ENCODE measurements around the gene IL11RA.

DNA sequence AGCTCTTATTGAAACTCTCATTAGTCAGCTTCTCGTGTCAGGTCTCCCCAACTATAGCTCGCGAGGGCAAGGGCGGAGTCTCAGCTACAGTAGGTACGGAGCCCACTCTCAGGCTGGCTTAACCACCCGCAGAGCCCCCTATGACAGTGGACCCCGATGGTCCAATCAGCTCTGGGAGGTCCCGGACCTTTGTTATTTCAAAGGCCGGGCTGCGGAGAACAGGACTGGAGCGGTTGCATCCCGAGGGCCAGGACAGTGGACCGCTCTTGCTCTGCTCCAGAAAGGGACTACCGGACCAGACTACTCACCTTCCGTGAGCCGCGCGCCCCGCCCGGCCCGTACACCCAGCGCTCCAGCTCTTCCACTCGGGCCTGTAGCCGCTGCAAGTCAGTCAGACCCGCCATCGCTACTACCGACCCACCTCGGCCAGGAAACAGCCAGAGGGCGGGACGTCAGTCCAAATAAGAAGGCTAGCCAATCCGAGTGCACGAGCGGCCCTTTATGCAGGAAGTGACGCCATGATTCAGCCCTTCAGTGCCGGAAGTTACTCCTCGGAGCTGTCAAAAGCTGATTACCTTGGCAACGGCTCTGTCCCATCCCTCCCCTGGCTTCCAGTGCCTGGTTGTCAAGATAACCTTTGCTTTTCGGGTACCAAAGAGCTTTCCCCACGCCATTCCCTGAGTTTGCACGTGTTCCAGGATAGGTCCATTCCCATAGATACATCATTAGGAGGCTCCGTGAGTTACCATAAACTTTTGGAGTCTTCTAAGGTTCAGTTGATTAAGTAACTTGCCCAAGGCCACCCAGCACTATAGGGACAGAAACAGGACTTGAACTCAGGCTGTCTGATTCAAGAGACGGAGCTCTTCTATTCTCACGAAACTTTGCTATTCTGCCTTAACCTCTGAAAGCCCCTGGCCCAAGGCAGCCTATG is 31.7 kb upstream of the IL11RA start, which contains the start of gene DCTN3:
- TF ChIP-seq CTCF (IDR thresholded peaks at IDR 0.05) (no peak), POLR2A (IDR thresholded peaks at IDR 0.05) (no peak)

All from stomach (tissue), 4 donors.